ENCODE results near the gene BCL2.
A peak's percentile ranks its signal among the peaks of the same experiment; 100 is the strongest.
"Not testable (repeated sequence)": the region's sequence is repeated elsewhere in the genome, so short reads cannot be mapped to it uniquely, and the experiment has no call there.

The BCL2 gene

GRCh38 chr18:63319383-63320122 is at the start of gene BCL2:
TSS of gene BCL2 (minus strand) at chr18:63319769.
- DNase-seq: peak; percentile 69

GRCh38 chr18:63368611-63369010 is 49.0 kb upstream of the BCL2 start:
- no peak for DNase-seq

DNA sequence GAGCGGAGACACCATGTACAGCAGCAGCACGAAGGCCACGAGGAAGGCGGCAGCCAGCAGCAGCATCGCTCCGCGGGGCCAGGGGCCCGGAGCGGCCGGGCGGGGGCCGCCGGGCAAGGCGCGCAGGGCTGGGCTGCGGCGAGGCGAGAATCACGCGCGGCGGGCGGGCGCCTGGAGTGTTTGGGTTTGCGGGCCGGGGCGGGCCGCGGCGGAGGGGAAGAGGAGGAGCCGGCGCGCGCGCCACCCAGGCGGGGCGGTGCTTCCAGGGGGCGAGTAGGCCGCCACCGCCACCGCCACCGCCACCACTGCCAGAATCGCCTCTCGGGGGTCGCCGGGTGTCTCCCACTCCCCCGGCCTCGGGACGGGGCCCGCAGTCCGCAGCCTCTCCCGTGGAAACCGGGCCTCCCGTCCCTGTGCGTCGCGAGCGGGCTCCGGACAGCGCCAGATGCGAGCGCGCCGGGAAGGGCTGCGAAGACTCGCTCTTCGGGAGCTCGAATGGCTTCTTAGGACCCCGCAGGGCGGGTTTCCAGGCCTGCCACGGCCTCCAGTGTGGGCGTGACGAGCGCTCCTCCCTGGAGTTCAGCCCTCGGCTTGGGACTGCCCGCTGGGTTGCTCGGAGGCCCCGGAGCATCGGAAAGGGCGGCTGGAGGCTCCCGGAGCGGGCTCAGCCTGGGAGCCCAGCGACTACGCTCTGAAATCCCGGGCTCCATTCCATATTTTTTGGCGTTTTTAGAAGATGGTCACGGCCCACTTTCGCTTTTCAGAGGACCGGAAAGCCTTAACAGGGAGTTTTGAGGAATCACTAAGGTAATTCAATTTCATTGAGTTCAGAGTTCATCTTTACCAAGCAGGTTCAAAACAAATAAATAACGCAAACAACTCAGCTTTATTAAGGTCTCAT is 47.7 kb upstream of the BCL2 start, which contains the start of gene KDSR:
Gene KDSR, minus strand, starts transcription at position 154 of the 901 bp plus-strand sequence. Its CDS starts 88 bp downstream, at position 66.
- DNase-seq: peak; percentile 100

- DNase-seq: peak; percentile 67
Observed at GRCh38 chr18:63366213-63367052, 46.9 kb upstream of the BCL2 start.

DNA sequence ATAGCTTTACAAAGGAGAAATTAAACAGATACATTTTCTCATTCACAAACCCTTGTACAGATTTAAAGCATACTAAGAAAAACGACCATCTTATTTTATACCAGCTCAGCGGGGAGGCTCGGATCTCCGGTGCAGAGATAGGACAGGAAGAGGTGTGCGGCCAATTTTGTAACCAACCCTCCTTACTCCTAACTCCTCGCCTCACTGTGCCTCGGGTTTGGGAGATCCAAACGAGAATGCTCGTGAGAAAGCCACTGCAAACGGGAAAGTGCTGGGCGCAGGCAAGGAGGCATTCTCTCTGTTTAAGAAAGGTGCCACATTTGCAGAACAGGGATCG is 46.3 kb upstream of the BCL2 start:
- peak; percentile 49 for DNase-seq

GRCh38 chr18:63363951-63364350 is 44.4 kb upstream of the BCL2 start:
- DNase-seq: no peak

DNA sequence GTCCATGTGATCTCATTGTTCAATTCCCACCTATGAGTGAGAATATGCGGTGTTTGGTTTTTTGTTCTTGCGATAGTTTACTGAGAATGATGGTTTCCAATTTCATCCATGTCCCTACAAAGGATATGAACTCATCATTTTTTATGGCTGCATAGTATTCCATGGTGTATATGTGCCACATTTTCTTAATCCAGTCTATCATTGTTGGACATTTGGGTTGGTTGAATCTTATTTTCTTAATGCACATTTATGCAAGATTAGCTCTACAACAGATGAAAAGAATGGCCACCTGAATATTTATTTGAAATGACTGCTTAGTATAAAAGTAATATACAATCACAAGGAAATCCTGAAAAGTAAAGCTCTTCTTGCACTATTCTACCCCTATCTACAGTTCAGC is 43.9 kb upstream of the BCL2 start:
- not testable (repeated sequence) for DNase-seq

DNA sequence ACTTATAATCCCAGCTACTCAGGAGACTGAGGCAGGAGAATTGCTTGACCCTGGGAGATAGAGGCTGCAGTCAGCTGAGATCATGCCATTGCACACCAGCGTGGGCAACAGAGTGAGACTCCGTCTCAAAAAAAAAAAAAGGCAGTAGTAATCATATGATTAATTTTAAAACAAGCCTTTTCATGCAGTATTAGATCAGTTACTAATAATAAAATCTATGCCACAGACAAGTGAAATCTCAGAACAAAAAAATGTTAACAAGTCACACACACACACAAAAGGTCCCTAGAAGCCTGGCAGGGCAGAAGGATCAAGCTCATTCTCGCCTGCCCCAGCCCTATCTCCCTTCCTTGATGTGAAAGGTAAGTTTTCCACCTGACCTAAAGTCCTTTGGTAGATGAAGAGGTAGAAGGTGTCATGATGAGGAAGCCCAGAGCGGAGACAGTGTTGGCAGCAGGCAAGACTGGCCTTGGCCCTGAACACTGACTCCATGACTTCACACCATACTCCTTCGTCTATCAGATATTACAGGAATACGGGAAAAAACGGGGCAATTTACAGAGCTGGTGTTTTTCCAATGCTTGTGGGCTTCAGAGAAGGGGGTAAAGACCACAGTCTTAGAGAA is 36.8 kb upstream of the BCL2 start:
- DNase-seq: no peak

- no peak for DNase-seq
Observed at GRCh38 chr18:63350230-63350629, 30.7 kb upstream of the BCL2 start.

GRCh38 chr18:63348508-63349136 is 29.1 kb upstream of the BCL2 start:
- DNase-seq: no peak

DNA sequence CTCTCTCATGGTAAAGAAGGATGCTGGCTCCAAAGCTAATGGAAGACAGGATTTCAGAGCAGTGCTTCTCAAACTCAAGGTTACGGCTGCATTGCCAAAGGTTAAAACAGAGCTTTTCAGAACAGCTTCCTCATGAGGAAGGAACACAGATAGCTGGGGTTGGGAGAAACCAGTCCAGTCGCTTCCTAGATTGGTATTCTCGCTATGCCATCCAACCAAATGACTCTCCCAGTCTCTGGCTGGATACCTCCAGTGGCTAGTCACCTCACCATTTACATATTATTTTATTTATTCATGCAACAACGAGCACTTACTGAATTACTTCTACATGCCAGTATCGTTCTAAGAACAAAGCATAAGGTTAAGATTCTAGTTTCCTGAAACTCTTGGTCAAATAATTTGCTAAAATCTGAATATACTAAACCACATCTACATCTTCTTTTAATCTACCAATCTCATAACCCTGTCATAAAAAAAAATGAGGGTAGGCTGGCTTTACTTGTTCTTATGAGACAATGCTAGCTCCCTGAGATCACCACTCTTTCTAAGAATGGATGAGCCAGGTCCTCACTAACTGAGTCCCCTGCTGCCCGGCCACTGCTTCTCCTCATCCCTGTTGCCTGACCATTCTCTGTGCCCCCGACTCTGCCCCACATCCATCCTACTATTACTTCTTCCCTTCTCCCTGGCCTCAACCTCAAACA is 27.1 kb upstream of the BCL2 start:
- DNase-seq: no peak

- no peak for DNase-seq
Observed at GRCh38 chr18:63346031-63346430, 26.5 kb upstream of the BCL2 start.

DNA sequence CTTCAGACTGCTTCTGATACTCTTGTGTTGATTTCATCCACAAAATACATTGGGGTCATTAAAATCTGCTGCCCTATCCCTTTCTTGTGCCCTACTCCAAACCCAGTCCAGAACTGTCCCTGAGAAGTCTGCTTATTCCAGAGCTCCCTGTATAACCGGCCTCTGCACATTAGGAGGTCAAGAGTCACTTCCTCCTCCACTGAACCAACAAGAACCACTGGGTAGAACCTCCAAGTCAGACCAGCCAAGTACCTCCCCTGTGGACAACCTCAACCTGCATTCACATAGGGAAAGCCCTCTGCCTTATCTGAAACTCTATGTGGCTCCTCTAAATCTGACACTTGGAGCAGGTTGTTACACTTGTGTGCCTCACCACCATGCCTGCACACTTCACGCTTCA is 25.3 kb upstream of the BCL2 start:
- DNase-seq: no peak

DNA sequence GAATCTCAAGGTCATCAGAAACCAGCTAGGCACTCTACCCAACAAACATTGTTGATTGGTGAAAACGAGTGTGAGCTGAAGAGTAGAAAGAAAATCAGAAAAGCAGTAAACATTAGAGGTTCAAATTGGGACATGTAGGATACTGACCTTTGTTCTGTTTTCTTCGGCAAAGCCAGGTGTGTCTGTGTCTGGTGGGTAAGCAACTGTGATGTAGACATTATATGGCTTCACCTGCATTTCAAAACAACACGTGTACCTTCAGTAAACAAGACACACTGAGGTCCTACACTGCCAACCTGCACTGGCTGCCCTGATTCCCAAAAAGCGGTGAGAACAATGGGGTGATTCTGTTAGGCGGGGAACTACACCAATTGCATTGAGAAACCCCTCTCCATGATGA is 24.7 kb upstream of the BCL2 start:
- DNase-seq: no peak

DNA sequence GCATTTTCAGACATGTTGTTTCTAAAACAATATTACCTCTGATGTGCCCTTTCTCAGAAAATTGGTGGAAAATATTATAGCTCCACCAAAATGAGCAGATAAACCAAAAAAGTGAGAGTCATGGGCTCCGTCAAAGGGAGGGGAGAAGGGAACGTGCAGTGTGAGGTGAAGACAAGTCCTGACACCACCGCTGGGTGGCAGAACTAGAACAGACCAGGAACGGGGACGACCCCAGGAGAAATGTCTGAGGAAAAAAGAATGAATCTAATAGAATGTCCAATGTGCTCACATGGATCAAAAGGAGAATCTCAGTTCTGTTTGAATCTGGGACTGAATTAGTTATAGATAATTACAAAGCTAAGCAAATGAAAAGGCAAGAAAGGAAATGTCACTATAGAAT is 22.6 kb upstream of the BCL2 start:
- peak; percentile 29 for DNase-seq

DNA sequence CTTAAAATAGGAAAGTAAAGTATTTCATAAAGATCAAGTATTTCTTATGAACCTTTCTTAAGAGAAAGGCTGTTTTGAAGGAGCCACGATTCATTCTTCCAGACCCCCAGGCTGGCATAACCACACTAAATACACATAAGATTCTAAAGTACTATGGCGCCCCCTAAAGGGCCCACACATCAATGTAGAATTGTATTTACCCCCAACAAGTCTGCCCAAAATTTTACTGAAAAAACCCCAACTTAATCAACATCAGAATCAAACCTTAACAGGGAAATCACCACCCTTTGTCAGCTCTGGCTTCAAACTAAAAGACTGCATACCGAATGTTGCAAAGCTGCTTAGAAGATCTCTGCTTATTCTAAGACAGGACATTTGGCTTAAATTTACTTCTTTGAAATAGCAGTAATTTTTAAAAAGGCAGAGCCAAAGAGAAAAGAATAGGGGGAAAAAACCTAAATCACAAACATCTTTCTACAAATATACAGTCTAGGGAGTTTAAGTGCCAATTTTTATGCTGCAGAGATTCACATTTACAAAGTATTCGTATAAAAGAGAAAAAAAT is 20.4 kb upstream of the BCL2 start:
- DNase-seq: peak; percentile 53

DNA sequence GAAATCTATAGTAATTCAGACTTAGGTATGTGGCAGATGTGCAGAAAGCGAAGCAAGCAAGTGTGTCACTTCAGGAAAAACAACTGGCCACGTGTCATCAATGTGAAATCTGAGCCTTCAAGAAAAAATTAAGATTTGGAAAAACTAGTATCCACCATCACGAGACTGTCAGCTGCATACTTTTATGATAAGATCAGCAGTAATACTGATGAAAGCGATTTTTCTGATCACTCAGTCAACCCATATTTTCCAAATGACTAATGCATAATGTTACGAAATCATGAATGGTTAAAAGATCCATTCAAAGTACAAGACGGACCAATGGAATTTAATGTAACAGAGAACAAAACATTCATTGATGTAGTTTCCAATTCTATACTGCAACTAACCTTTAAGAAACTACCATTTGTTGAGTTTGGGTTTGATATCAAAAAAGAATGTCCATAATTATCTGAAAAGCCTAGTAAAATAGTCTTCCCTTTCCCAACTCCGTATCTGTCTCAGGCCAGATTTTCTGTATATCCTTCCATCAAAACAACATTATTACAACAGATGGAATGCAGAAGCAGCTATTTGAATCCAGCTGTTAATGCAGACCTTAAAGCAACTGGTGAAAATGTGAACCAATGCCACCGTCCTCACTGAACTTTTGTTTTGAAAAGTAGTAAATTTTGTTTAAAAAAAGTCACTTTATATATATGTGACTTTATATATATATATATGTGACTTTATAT is 17.0 kb upstream of the BCL2 start:
- DNase-seq: no peak

- DNase-seq: no peak
Observed at GRCh38 chr18:63331105-63331504, 11.5 kb upstream of the BCL2 start.

DNA sequence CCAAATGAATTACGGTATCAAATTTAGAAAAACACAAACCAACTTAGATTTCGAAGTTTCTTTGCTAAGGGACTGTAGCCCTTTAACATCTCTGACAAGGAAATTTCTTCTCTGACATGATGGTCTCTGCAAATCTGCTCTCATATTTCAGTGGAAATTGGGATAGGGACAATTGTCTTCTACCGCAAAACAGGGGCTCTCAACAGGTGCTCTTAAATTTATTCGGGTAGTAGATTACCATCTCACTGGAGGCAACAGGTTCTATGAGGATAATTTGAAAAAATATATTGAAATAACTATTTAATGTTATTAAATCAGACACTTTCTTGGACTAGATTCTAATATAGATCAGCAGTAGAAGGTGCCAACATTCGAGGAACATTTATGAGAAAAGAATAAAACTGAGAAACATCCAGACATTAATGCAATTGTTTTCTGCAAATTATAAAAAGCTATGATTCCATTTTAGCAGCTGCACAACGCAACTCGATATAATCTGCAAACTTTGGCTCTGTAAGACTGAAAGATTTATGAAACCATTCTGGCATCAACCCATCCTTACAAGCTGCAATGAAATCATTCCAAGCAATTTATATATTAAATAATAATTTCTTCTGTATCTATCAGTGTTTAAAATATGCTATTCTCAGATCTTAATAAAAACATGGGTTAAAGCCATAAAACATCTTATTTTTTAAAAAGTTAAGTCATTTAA is 10.0 kb upstream of the BCL2 start:
- no peak for DNase-seq

DNA sequence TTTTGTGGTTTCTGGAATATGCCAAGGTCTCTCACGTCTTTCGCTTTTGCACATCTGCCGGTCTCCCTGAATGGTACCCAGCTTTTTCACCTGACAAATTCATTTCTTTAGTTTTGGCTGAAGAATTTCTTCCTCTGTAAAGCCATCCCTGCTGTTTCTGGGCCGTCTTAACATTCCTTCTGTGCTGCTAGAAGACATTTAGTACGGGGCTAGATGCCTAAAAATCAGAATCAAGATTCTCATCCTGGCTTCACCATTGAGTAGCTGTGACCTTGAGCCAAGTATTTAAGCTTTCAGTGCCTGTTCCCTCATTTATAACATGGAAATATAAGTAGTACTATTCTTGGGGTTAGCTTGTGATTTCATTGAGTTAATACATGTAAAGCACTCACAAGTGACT is 6.4 kb upstream of the BCL2 start:
- no peak for DNase-seq
